BLaER1 treated with 17β-estradiol and CSF1 and Interleukin-3, amounts not matched to agents 10 nM and 100 nM (cell line): ENCODE results near the gene CHL1.

Source experiments
- H3K27ac ChIP-seq, 11 experiments: shearing (Covaris generic); formaldehyde crosslinking; 2 replicates each; pipeline ENCODE4 v1.8.1; 2022
- H3K27me3 ChIP-seq, 11 experiments: shearing (Covaris generic); formaldehyde crosslinking; 2 replicates each; pipeline ENCODE4 v1.8.1; 2022
- H3K36me3 ChIP-seq, 11 experiments: shearing (Covaris generic); formaldehyde crosslinking; 2 replicates each; pipeline ENCODE4 v1.8.1; 2022
- H3K4me1 ChIP-seq, 10 experiments: shearing (Covaris generic); formaldehyde crosslinking; 2 replicates each; pipeline ENCODE4 v1.8.1; 2022
- H3K4me2 ChIP-seq, 11 experiments: shearing (Covaris generic); formaldehyde crosslinking; 2 replicates each; pipeline ENCODE4 v1.8.1; 2022
- H3K4me3 ChIP-seq, 10 experiments: shearing (Covaris generic); formaldehyde crosslinking; 2 replicates each; pipeline ENCODE4 v1.8.1; 2022
- H3K9ac ChIP-seq, 11 experiments: shearing (Covaris generic); formaldehyde crosslinking; 2 replicates each; pipeline ENCODE4 v1.8.1; 2022
- H3K9me3 ChIP-seq, 11 experiments: shearing (Covaris generic); formaldehyde crosslinking; replicated peaks in 1 of 11; 2 replicates each; pipeline ENCODE4 v1.8.1; 2022
- H4K20me1 ChIP-seq, 11 experiments: shearing (Covaris generic); formaldehyde crosslinking; 2 replicates each; pipeline ENCODE4 v1.8.1; 2022
- Cebpa-rat ChIP-seq, 11 experiments: shearing (Covaris generic); IDR thresholded peaks; 2 replicates each; pipeline ENCODE4 v1.8.1; 2022

The CHL1 gene

DNA sequence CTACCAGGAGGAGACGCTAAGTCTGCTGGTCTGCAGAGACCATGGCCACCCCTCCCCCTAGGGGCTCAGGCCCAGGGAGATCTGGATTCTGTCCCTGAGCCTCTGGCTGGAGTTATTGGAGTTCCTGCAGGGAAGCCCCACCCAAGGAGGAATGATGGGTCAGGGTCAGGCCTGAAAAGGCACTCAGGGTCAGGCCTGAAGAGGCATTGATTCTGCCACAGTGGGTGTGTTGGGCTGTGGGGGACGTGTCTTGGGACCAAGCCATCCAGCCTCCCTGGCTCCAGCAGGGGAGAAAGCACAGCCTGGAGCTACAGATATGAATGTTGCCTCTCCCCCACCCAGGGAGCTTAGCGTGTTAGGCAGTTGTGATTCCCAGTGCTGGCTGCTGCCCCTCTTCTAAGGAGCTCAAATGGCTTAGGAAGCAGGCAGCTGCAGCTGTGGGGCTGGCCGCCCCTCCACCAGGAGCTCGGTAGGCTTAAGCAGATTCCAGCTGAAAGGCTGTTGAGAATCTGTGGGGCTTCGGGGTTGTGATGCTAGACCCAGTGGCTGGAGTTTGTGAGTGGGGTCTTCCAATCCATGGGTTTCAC is 176.7 kb downstream of the CHL1 start:
- H3K36me3 ChIP-seq: no peaks in the 10 kb centered on the region
- peaks cover 0 to 13% (median 7%) of the 10 kb centered on the region in 11 experiments; a peak in 13 of 22 replicates for H3K9me3 ChIP-seq
- no peak overlapping the region for H3K4me3 ChIP-seq
- H3K4me2 ChIP-seq: no peak overlapping the region
- H4K20me1 ChIP-seq: no peaks in the 10 kb centered on the region
- no peaks in the 10 kb centered on the region for H3K4me1 ChIP-seq
- TF ChIP-seq Cebpa-rat (IDR thresholded peaks at IDR 0.05): no peak
- no peaks in the 10 kb centered on the region for H3K27me3 ChIP-seq
- no peak overlapping the region for H3K27ac ChIP-seq
- no peak overlapping the region for H3K9ac ChIP-seq

DNA sequence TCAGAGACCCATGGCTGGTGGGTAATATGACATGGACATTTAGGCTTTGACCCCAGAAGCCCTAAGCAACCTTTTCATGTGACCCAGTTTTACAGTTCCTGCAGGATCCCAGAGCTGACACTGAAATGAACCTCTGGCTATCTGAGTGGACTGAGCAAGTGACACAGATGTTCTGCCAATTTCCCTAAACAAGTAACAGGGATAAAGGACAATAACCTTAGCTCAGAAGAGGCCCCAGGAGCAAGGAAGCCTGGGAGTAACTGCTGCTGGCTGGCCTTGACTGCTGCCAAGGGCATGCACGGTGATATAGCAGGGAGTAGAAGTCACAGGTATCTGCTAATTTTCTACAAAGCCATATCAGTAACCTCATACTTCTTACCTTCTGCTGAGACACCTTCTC is 177.9 kb downstream of the CHL1 start:
- Histone ChIP-seq H3K4me2 (no peak overlapping the region), H3K27me3 (no peaks in the 10 kb centered on the region), H3K9ac (no peak overlapping the region), H3K4me3 (no peak overlapping the region), H3K9me3 (0 out of 22 replicates have a peak, but pooled peaks cover 0 to 2% (median 0%) of the 10 kb centered on the region in 11 experiments), H3K36me3 (no peaks in the 10 kb centered on the region), H3K27ac (no peak overlapping the region), H3K4me1 (no peaks in the 10 kb centered on the region), H4K20me1 (no peaks in the 10 kb centered on the region)
- no peak for TF ChIP-seq Cebpa-rat (IDR thresholded peaks at IDR 0.05)

DNA sequence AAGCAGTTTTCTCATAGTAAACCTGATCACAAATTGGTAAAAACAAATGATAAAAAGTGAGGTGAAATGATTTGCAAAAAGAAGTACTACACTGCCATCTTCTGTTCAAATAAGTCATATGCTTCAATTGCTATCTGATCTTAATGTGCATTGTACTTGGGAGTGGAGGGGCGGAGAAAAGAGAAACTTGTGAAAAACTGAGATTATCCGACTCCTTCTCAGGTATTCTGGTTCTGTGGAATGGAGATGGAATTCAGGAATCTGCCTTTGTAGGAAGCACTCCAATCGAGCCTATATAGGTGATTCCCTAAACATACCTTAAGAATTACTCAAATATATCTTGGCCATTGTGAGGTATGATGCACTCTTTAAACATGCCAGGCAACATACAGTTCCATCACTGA is 180.6 kb downstream of the CHL1 start:
- Histone ChIP-seq H3K4me1 (no peaks in the 10 kb centered on the region), H3K27ac (no peak overlapping the region), H3K9ac (no peak overlapping the region; a peak in 1 of 22 replicates), H3K27me3 (no peaks in the 10 kb centered on the region), H3K4me2 (peak overlapping the region in 2 of 11 experiments; percentile 48 to 57; a peak in 1 of 22 replicates), H3K4me3 (no peak overlapping the region), H3K36me3 (no peaks in the 10 kb centered on the region), H3K9me3 (no peaks in the 10 kb centered on the region), H4K20me1 (no peaks in the 10 kb centered on the region)
- no peak for TF ChIP-seq Cebpa-rat (IDR thresholded peaks at IDR 0.05)

DNA sequence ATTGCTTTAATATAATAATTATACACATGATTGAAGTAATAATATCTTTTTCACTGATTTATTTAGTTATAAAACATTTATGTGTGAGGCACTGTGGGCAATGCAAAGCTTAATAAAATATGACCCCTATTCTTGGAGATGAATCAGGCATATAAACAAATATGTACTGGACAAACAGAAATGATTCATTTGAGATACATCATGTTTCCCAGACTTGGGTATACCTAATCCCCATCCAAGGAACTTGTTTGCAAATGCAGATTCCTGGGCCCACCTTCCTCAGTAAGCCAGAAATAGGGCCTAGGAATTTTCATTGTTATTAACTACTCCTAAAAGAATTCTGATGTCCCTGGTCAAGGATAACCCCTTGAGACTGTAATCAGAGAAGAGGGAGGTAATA is 184.2 kb downstream of the CHL1 start:
- no peaks in the 10 kb centered on the region for H3K4me1 ChIP-seq
- H4K20me1 ChIP-seq: no peaks in the 10 kb centered on the region
- H3K9ac ChIP-seq: no peak overlapping the region
- H3K4me3 ChIP-seq: no peak overlapping the region
- no peak for TF ChIP-seq Cebpa-rat (IDR thresholded peaks at IDR 0.05)
- H3K4me2 ChIP-seq: no peak overlapping the region
- no peak overlapping the region for H3K27ac ChIP-seq
- H3K36me3 ChIP-seq: no peaks in the 10 kb centered on the region
- H3K27me3 ChIP-seq: no peaks in the 10 kb centered on the region
- no peaks in the 10 kb centered on the region for H3K9me3 ChIP-seq

DNA sequence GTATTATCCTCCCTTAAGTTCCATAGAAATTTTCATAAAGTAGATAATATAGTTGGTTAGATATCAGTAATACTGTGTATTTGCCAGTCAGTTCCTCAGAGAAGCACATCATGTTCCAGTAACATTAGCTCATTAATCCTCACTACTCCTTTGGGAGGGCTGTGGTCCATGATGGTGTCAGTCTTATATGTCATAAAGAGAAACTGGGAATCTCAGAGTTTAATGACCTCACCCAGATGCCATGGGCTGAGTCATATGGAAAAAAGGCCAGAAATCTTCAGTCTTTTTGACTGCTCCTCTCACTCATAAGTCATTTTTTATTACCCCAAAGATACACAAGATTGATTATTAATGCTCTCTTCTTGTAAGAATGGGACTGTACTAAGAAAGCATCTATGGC is 188.6 kb downstream of the CHL1 start:
- Histone ChIP-seq H3K4me3 (no peak overlapping the region), H4K20me1 (no peaks in the 10 kb centered on the region), H3K9ac (no peak overlapping the region), H3K4me2 (no peak overlapping the region), H3K9me3 (no peaks in the 10 kb centered on the region), H3K4me1 (no peaks in the 10 kb centered on the region), H3K27ac (no peak overlapping the region), H3K36me3 (no peaks in the 10 kb centered on the region), H3K27me3 (no peaks in the 10 kb centered on the region)
- no peak for TF ChIP-seq Cebpa-rat (IDR thresholded peaks at IDR 0.05)

DNA sequence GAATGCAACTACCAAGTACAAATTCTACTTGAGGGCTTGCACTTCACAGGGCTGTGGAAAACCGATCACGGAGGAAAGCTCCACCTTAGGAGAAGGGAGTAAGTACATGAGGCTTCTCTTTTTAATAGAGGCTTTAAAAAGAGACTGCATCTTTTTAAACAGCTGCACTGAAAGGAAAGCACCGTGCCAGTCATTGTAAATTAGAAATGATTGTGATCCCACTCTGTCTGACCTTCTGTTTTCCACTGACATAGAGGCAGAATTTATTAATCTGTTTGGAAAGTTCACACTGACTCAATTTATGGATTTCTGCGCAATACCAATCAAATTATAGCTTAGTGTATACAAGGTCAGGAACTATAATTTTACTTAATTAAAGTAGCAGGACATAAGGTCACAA is 198.2 kb downstream of the CHL1 start:
- H3K27me3 ChIP-seq: no peaks in the 10 kb centered on the region
- no peaks in the 10 kb centered on the region for H3K36me3 ChIP-seq
- H3K9ac ChIP-seq: no peak overlapping the region
- no peak overlapping the region for H3K4me2 ChIP-seq
- no peaks in the 10 kb centered on the region for H3K4me1 ChIP-seq
- TF ChIP-seq Cebpa-rat (IDR thresholded peaks at IDR 0.05): no peak
- H3K4me3 ChIP-seq: no peak overlapping the region
- H4K20me1 ChIP-seq: no peaks in the 10 kb centered on the region
- H3K9me3 ChIP-seq: no peaks in the 10 kb centered on the region
- no peak overlapping the region for H3K27ac ChIP-seq

DNA sequence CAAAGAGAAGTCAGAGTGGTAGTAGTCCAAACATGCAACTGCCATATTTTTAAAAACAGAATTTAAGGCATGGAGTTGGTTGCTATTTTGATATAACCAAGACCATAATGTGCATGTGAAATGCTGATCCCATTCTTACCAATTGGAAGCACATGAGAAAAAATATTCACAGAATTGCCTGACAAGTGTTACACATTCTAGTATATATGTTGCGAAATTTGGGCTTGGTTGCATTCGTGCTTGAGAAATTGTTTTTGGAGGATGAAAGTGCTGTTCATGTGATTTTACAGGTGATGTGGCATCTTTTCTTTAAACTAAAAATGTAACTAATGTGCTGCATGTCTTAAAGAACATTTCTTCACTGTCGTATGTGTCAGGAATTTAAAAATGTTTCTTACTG is 199.7 kb downstream of the CHL1 start:
- Histone ChIP-seq H3K36me3 (no peaks in the 10 kb centered on the region), H4K20me1 (no peaks in the 10 kb centered on the region), H3K27me3 (no peaks in the 10 kb centered on the region), H3K9ac (no peak overlapping the region), H3K4me2 (no peak overlapping the region), H3K27ac (no peak overlapping the region), H3K9me3 (no peaks in the 10 kb centered on the region), H3K4me3 (no peak overlapping the region), H3K4me1 (no peaks in the 10 kb centered on the region)
- peak in 2 of 11 experiments; percentile 12 to 42; a peak in 2 of 22 replicates for TF ChIP-seq Cebpa-rat (IDR thresholded peaks at IDR 0.05)

DNA sequence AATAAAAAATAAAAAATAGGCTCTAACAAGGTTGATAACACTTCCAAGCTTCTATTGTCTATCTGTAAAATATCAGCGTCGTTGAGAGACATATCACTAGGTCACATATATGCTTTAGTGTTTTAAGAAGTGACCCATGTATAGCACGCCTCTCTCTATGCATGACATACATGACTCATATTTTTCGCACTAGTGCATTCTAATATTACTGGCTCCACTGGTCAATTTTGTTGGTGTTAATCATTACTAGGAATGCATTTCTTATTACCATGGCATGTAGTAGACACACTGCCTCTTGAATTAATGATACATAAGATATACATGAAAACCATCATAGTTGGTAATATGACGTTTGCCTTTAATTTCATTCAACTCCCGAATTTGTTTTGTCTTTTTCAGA is 203.1 kb downstream of the CHL1 start:
- Histone ChIP-seq H4K20me1 (no peaks in the 10 kb centered on the region), H3K27me3 (no peaks in the 10 kb centered on the region), H3K27ac (no peak overlapping the region), H3K9me3 (no peaks in the 10 kb centered on the region), H3K9ac (no peak overlapping the region), H3K36me3 (no peaks in the 10 kb centered on the region), H3K4me2 (no peak overlapping the region), H3K4me3 (no peak overlapping the region), H3K4me1 (no peaks in the 10 kb centered on the region)
- TF ChIP-seq Cebpa-rat (IDR thresholded peaks at IDR 0.05): no peak

DNA sequence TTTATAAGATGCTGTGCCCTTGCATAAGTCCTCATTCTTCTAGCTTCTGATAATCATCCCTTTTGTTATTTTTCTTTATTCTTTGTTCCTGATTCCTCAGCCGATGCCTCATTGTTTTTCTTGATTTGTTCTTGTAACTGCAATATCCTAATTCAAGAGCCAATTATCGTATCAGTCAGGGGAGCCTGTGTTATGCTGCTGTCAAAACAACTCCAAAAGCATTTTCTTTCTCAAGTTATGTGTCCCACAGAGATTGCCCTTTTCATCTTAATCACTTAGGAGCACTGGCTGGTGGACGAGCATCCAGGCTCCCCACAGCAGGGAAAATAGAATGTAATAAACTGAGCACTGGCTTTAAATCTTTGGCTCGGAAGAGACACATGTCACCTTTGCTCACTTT is 207.3 kb downstream of the CHL1 start:
- Histone ChIP-seq H3K9ac (no peak overlapping the region), H3K36me3 (no peaks in the 10 kb centered on the region), H3K27ac (no peak overlapping the region), H3K4me2 (no peak overlapping the region), H3K9me3 (no peaks in the 10 kb centered on the region), H4K20me1 (no peaks in the 10 kb centered on the region), H3K27me3 (no peaks in the 10 kb centered on the region), H3K4me3 (no peak overlapping the region), H3K4me1 (no peaks in the 10 kb centered on the region)
- no peak for TF ChIP-seq Cebpa-rat (IDR thresholded peaks at IDR 0.05)

DNA sequence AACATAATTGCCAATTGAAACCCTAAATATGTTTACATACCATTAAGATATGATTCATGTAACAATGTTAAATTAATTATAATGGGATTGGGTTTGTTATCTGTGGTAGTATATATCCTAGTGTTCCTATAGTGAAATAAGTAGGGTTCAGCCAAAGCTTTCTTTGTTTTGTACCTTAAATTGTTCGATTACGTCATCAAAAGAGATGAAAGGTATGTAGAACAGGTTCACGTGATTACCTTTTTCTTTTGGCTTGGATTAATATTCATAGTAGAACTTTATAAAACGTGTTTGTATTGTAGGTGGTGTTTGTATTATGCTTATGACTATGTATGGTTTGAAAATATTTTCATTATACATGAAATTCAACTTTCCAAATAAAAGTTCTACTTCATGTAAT is 212.4 kb downstream of the CHL1 start:
- H3K27ac ChIP-seq: no peak overlapping the region
- H3K9ac ChIP-seq: no peak overlapping the region
- TF ChIP-seq Cebpa-rat (IDR thresholded peaks at IDR 0.05): no peak
- H3K36me3 ChIP-seq: no peaks in the 10 kb centered on the region
- H3K4me1 ChIP-seq: no peaks in the 10 kb centered on the region
- no peaks in the 10 kb centered on the region for H3K9me3 ChIP-seq
- H3K27me3 ChIP-seq: no peaks in the 10 kb centered on the region
- H4K20me1 ChIP-seq: no peaks in the 10 kb centered on the region
- H3K4me3 ChIP-seq: no peak overlapping the region
- no peak overlapping the region for H3K4me2 ChIP-seq
